Panc1 (cell line): ENCODE results near the gene FANCC.

Source experiments
- POLR2AphosphoS5 ChIP-seq: IDR thresholded peaks from 2 replicates; pipeline ENCODE4 v1.6.1; 2012; ENCODE audit warnings: mild to moderate bottlenecking, low read depth, low read length, moderate library complexity
- SIN3A ChIP-seq: IDR thresholded peaks from 2 replicates; pipeline ENCODE4 v1.6.1; 2012; ENCODE audit warnings: low read depth, mild to moderate bottlenecking, low read length, moderate library complexity, borderline replicate concordance; ENCODE audit not compliant: insufficient read depth
- TCF7L2 ChIP-seq: IDR thresholded peaks from 2 replicates; pipeline ENCODE4 v1.6.1; 2011; ENCODE audit warnings: mild to moderate bottlenecking, low read depth, low read length, inconsistent platforms
- TF ChIP-seq, protein P1 (sequence below): fragments of 450-650 bp; IDR thresholded peaks from 2 replicates; pipeline ENCODE4 v1.5.1; 2017; ENCODE audit warnings: mild to moderate bottlenecking
- TF ChIP-seq, protein P2 (sequence below), 2 experiments: IDR thresholded peaks; 2 replicates each; pipeline ENCODE4 v1.6.1; 2011 to 2012; ENCODE audit warnings: low read depth in 2 of 2, control low read depth in 1 of 2, low read length in 1 of 2, mild to moderate bottlenecking in 1 of 2, moderate library complexity in 1 of 2; ENCODE audit not compliant: insufficient read depth in 1 of 2

DNA sequence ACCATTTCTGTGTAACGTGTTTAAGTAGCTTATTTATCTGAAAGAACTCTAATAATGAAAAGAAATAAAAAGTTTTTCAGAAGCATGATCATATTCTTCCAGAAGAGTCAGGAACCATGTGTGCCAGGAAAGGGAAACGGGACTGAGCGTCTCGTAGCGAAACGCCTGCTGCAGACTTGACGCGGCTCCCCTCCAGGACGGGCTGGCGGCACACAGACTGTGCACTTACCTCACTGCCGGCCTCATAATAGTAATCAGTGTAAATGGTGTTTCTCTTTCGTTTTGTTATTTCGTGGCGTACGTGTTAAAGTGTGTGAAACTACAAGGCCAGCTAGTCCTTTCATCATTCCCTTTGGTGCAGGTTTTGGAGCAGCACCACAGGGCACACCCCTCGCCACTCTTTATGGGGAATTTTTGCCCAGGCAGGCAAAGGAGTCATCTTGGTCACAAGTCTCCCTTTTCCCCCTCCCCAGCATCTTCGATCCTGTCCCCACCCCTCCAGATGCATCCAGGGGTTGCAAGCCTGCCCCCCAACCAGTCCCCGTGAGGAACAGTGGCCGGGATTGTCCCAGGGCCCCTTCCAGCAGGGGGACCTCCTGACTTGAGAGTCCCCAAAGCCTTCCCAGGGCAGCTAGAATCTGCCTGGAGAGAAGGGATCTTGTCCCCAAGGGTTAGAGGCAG lies 233.1 kb downstream of the FANCC start:
- TF ChIP-seq, protein P1, sequence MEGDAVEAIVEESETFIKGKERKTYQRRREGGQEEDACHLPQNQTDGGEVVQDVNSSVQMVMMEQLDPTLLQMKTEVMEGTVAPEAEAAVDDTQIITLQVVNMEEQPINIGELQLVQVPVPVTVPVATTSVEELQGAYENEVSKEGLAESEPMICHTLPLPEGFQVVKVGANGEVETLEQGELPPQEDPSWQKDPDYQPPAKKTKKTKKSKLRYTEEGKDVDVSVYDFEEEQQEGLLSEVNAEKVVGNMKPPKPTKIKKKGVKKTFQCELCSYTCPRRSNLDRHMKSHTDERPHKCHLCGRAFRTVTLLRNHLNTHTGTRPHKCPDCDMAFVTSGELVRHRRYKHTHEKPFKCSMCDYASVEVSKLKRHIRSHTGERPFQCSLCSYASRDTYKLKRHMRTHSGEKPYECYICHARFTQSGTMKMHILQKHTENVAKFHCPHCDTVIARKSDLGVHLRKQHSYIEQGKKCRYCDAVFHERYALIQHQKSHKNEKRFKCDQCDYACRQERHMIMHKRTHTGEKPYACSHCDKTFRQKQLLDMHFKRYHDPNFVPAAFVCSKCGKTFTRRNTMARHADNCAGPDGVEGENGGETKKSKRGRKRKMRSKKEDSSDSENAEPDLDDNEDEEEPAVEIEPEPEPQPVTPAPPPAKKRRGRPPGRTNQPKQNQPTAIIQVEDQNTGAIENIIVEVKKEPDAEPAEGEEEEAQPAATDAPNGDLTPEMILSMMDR: no peak
- TF ChIP-seq, protein P2, sequence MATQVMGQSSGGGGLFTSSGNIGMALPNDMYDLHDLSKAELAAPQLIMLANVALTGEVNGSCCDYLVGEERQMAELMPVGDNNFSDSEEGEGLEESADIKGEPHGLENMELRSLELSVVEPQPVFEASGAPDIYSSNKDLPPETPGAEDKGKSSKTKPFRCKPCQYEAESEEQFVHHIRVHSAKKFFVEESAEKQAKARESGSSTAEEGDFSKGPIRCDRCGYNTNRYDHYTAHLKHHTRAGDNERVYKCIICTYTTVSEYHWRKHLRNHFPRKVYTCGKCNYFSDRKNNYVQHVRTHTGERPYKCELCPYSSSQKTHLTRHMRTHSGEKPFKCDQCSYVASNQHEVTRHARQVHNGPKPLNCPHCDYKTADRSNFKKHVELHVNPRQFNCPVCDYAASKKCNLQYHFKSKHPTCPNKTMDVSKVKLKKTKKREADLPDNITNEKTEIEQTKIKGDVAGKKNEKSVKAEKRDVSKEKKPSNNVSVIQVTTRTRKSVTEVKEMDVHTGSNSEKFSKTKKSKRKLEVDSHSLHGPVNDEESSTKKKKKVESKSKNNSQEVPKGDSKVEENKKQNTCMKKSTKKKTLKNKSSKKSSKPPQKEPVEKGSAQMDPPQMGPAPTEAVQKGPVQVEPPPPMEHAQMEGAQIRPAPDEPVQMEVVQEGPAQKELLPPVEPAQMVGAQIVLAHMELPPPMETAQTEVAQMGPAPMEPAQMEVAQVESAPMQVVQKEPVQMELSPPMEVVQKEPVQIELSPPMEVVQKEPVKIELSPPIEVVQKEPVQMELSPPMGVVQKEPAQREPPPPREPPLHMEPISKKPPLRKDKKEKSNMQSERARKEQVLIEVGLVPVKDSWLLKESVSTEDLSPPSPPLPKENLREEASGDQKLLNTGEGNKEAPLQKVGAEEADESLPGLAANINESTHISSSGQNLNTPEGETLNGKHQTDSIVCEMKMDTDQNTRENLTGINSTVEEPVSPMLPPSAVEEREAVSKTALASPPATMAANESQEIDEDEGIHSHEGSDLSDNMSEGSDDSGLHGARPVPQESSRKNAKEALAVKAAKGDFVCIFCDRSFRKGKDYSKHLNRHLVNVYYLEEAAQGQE (IDR thresholded peaks at IDR 0.05; ENCODE audit: insufficient read depth in 1 of 2, low read depth in 2 of 2, low read length in 1 of 2): no peak
- TF ChIP-seq SIN3A: no peak
- TF ChIP-seq POLR2AphosphoS5: no peak
- no peak for TF ChIP-seq TCF7L2
